Prostate gland (tissue), 2 donors: ENCODE measurements around the gene HAUS5. TPM values are rescaled to one million over a fixed set of nuclear protein-coding genes. Genes with fewer than 3 reads are reported as not detected.
A peak's percentile ranks its signal among the peaks of the same experiment; 100 is the strongest.
"Not testable (repeated sequence)": the region's sequence is repeated elsewhere in the genome, so short reads cannot be mapped to it uniquely, and the experiment has no call there.

Source experiments
- DNase-seq: peaks from one replicate; pipeline ENCODE4 v3.0.0-alpha.2; 2019; ENCODE audit warnings: low spot score
- H3K27ac ChIP-seq, 2 donors: fragments of 200-600 bp; sonication (generic); 2 replicates each; pipeline ENCODE4 v1.5.1; 2017 to 2019
- H3K27me3 ChIP-seq: fragments of 200-600 bp; sonication (generic); replicated peaks from 2 replicates; pipeline ENCODE4 v1.5.1; 2019; ENCODE audit not compliant: insufficient read depth
- H3K36me3 ChIP-seq, 2 donors: fragments of 200-600 bp; sonication (generic); 1 replicate in 1 of 2; 2 replicates in 1 of 2; pipeline versions ENCODE4 v1.5.1 to v1.8.1; 2017 to 2019
- H3K4me1 ChIP-seq: fragments of 200-600 bp; sonication (generic); replicated peaks from 2 replicates; pipeline ENCODE4 v1.5.1; 2019
- H3K4me3 ChIP-seq, 2 donors: fragments of 200-600 bp; sonication (generic); 2 replicates each; pipeline ENCODE4 v1.5.1; 2017 to 2019
- H3K9me3 ChIP-seq: fragments of 200-600 bp; sonication (generic); 2 replicates; pipeline ENCODE4 v1.5.1; 2017
- CTCF ChIP-seq, 4 experiments: fragments of 200-600 bp in 2 of 4; fragments of 450-650 bp in 2 of 4; sonication (generic) in 2 of 4; IDR thresholded peaks; 1 replicate in 3 of 4; 2 replicates in 1 of 4; pipeline ENCODE4 v1.5.1; 2016 to 2019; ENCODE audit warnings: antibody characterized with exemption in 4 of 4, mild to moderate bottlenecking in 2 of 4, moderate library complexity in 2 of 4
- POLR2A ChIP-seq: fragments of 450-650 bp; IDR thresholded peaks from one replicate; pipeline ENCODE4 v1.6.1; 2016; ENCODE audit warnings: antibody characterized with exemption, mild to moderate bottlenecking
- POLR2AphosphoS5 ChIP-seq: sonication (generic); formaldehyde crosslinking; IDR thresholded peaks from one replicate; pipeline ENCODE4 v1.6.1; 2017; ENCODE audit warnings: antibody characterized with exemption
- WGBS: methylation state at CpG from one replicate; pipeline ENCODE4 v1.1.5; 2018; 5-methylcytosine and 5-hydroxymethylcytosine counted together
- intact Hi-C: fragments of 100-400 bp; cut with DNase I; formaldehyde crosslinking; loops from one replicate; pipeline ENCODE4 v1.14.2; 2022
- total RNA-seq, 2 donors: library from RNA; depleted of rRNA; stranded (reverse); fragments of >200 nt; gene quantifications; one replicate each; pipeline ENCODE4 v1.1.0, GENCODE V29; 2016

The HAUS5 gene
- total RNA-seq, 2 donors from 2014 or later = 10.0 to 17.5 TPM

- DNase-seq = peak; percentile 74
- intact Hi-C loops = loop anchor here (5.0 kb wide), 1 partner anchor 98 kb away; the partner anchor contains the start of gene TMEM147
- H3K27ac ChIP-seq = peak overlapping the region; percentile 85 to 87
- no peak for TF ChIP-seq CTCF (IDR thresholded peaks at IDR 0.05)
- TF ChIP-seq POLR2AphosphoS5 = peak; percentile 14
- peak overlapping the region; percentile 47 to 58 for H3K4me3 ChIP-seq
- no peaks in the 10 kb centered on the region for H3K36me3 ChIP-seq
- no peaks in the 10 kb centered on the region for H3K4me1 ChIP-seq
- 16% methylated on average over 20 of the region's 20 CpGs for WGBS
- no peaks in the 10 kb centered on the region for H3K9me3 ChIP-seq
- no peaks in the 10 kb centered on the region for H3K27me3 ChIP-seq
Observed at GRCh38 chr19:35644987-35645679, 32.6 kb downstream of the HAUS5 start.

DNA sequence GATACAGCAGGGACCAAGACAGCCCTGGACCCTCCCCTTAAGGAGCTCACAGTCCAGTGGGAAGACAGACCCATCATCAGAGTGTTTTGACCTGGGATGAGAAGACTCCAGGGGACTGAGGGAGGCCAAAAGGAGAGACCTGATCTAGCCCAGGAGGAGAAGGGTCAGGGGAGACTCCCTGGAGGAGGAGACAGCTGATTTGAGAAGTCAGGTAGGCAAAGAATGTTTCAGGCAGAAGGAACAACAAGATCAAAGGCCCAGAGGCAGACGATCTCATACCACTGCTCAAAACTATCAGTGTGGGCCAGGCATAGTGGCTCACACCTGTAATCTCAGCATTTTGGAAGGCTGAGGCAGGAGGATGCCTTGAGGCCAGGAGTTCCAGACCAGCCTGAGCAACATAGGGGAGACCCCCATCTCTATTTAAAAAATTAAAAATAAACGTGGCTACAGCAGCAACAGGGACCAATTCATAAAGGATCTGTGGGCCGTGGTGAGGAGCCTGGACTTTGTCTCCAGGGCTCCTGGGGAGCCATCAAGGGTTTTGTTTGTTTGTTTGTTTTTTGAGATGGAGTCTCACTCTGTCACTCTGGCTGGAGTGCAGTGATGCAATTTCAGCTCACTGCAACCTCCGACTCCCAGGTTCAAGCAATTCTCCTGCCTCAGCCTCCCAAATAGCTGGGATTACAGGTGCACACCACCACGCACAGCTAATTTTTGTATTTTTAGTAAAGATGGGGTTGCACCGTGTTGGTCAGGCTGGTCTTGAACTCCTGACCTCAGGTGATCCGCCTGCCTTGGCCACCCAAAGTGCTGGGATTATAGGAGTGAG lies 33.4 kb downstream of the HAUS5 start:
- H3K9me3 ChIP-seq = no peaks in the 10 kb centered on the region
- H3K4me1 ChIP-seq = no peaks in the 10 kb centered on the region
- TF ChIP-seq POLR2AphosphoS5 (no peak), POLR2A (no peak), CTCF (IDR thresholded peaks at IDR 0.05) (no peak)
- WGBS = 77% methylated on average over 7 of the region's 7 CpGs
- H3K27ac ChIP-seq = peak overlapping the region in 1 of 2 donors; percentile 87
- no peak for DNase-seq
- no peaks in the 10 kb centered on the region for H3K36me3 ChIP-seq
- no peak overlapping the region for H3K4me3 ChIP-seq
- H3K27me3 ChIP-seq = no peaks in the 10 kb centered on the region
- intact Hi-C loops = loop anchor here (5.0 kb wide), 1 partner anchor 99 kb away; the partner anchor contains the start of gene TMEM147

DNA sequence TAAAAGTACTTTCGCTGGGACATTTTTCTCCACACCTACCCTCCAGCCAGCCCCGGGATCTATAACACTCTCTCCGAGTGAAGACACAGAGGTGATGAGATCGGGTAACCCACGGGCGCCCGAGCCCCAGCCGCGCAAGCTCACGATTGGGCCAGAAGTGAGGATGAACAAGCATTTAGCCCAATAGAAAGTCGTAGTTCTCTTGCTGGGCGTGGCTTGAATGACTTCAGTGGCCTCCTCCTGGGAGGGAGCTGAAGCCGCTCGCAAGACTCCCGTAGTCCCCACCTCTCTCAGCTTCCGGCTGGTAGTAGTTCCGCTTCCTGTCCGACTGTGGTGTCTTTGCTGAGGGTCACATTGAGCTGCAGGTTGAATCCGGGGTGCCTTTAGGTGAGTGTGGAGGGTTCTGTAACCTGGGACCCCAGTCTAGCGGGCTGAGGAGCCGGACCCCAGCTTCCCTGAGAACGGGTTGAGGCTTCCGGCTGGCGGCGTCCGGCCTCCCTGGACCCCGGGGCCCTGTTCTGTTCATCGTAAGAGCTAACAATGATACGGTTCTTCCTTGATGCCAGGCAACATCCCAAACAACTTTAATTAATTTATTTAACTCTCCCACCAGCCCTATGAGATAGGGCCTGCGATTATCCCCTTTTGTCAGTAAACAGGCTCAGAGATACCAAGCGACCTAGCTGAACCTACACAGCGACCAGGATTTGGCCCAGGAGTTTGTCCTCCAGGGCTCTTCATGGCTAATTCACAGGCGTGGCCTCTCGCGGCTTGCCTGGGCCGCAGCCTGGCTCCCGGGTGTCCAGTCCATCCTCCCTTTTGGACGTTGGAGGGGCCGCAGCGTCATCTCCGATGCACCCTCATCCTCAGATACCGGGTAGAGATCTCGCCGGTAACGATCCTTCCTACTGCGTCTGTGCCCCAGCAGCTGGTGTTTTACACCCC lies 35.8 kb downstream of the HAUS5 start, which contains the start of gene COX6B1:
Gene COX6B1 (plus strand): TSS at position 307 of the 945 bp plus-strand sequence. CDS start 2,921 bp downstream, outside the sequence.
- Histone ChIP-seq H3K4me1 (no peaks in the 10 kb centered on the region), H3K9me3 (no peaks in the 10 kb centered on the region), H3K27ac (peak within 1 kb of the TSS; percentile 73 to 78), H3K36me3 (no peaks in the 10 kb centered on the region), H3K27me3 (no peaks in the 10 kb centered on the region), H3K4me3 (peak within 1 kb of the TSS; percentile 44 to 61)
- WGBS = under 1% methylated on average over 45 of the region's 46 CpGs
- peak; percentile 96 for DNase-seq
- TF ChIP-seq POLR2A = peak; percentile 73
- TF ChIP-seq CTCF (IDR thresholded peaks at IDR 0.05) = peak in 1 of 4 experiments; percentile 12
- peak; percentile 95 for TF ChIP-seq POLR2AphosphoS5
- intact Hi-C loops = loop anchor here (5.0 kb wide), 1 partner anchor 101 kb away; the partner anchor contains the start of gene TMEM147

DNA sequence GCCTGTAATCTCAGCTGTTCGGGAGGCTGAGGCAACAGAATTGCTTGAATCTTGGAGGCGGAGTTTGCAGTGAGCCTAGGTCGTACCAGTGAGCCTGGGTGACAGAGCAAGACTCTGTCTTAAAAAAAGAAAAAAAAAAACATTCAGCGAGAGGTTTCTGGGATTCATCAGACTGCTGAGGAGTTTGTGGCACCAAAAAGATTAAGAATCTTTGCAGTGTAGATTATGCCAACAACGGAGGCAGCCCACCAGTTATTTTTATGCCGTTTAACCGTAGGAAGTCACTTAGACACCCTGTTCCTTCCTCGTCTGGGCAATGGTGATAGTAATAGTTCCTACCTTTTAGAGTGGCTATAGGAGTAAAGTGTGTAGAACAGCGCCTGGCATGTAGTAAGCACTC lies 38.0 kb downstream of the HAUS5 start:
- H3K4me3 ChIP-seq = no peak overlapping the region
- intact Hi-C loops = no loop called here
- WGBS = 80% methylated on average over 9 of the region's 9 CpGs
- H3K27ac ChIP-seq = no peak overlapping the region
- TF ChIP-seq CTCF (IDR thresholded peaks at IDR 0.05) (no peak), POLR2AphosphoS5 (no peak), POLR2A (no peak)
- H3K36me3 ChIP-seq = no peaks in the 10 kb centered on the region
- no peaks in the 10 kb centered on the region for H3K4me1 ChIP-seq
- DNase-seq = no peak
- no peaks in the 10 kb centered on the region for H3K27me3 ChIP-seq
- no peaks in the 10 kb centered on the region for H3K9me3 ChIP-seq

GRCh38 chr19:35654828-35655227 lies 42.3 kb downstream of the HAUS5 start:
- H3K36me3 ChIP-seq, DNase-seq, H3K4me1 ChIP-seq, H3K27me3 ChIP-seq, H3K27ac ChIP-seq, H3K9me3 ChIP-seq, H3K4me3 ChIP-seq, intact Hi-C loops: not testable (repeated sequence)
- WGBS = 94% methylated on average over 6 of the region's 6 CpGs
